Limb (tissue), 2 donors: Measurements from ENCODE around the gene NWD2.
"Not testable (repeated sequence)": the region's sequence is repeated elsewhere in the genome, so short reads cannot be mapped to it uniquely, and the experiment has no call there.

Experiments
- DNase-seq, 2 donors: peaks; one replicate each; pipeline ENCODE4 v3.0.0-alpha.2; 2016; ENCODE audit errors: extremely low spot score in 2 of 2

Gene NWD2

GRCh38 chr4:37393889-37394288, 149.3 kb downstream of the NWD2 start:
- no peak for DNase-seq

DNA sequence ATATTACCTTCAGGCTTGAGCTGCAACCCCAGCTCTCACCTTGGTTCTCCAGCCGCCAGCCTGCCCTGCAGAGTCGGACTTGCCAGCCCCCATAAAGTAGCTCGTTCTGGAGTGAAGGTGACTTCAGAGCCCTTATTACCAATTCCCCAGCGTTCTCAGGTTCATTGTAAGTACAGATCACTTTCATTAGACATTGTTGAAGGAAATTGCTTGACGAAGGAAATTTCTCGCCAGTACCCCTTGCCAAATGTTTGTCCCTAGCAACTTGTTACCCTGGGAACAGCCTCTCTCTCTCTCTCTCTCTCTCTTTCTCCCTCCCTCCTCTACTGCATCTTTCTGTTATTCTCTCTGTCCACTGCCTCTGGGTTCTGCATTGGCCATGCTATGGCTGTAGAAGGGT, 153.0 kb downstream of the NWD2 start:
- no peak for DNase-seq

DNA sequence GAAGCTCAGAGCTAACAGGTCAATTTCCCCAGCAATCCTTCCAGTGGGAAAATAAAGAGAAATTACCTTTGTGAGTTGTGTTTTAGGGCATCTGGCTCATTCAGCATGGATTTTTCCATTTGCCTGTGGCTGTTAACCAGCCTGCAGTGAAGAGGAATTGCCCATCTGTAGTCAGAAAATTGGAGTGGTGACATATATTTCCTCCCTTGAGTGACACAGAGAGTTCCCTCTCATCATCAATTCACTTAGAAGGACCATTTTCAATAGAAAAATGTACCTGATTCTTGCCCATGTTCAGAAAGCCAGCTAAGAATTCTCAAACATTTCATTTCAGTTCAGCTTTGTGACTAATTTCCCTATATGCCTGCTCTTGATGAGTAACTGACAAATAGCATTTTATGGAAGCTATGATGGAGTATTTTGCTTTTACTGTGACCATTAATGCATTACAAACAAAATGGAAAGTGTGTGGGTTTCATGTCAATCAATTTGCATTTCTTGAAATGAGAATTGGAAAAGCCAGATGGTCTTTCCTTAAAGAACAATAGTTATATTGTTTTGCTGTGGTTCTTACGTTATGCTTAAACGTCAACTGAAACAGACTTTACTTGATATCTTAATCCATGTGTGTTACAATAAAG, 155.8 kb downstream of the NWD2 start:
- DNase-seq: no peak

- not testable (repeated sequence) for DNase-seq
These were observed 163.6 kb downstream of the NWD2 start for GRCh38 chr4:37407938-37408826.

- not testable (repeated sequence) for DNase-seq
These were observed 169.1 kb downstream of the NWD2 start for GRCh38 chr4:37413612-37414011.

DNA sequence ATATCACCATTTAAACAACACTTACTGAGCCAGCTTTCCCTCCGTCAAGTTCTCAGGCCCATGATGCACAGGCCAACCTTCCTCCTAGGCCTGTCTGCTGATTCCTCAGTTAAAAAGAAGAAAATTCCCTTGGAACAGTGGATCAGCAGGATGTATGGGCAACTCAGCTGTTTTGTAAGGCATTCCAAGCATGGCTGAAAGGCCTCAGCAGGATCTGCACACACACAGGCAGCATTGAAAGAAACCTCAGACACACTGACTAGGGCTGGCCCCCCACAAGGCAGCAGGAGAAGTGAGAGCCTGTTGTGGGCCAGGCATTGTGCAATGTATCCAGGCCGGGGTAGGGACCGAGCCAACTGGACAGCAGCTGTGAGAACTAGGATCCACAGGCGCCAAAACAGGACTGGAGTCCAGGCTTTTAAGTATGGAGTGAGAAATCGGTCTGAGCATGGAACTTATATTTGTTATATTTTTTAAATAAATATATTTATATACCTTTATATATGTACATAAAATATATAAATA, 171.4 kb downstream of the NWD2 start:
- DNase-seq: no peak

- DNase-seq: no peak
These were observed 177.1 kb downstream of the NWD2 start for GRCh38 chr4:37421614-37422013.

GRCh38 chr4:37422102-37422501, 177.6 kb downstream of the NWD2 start:
- no peak for DNase-seq

GRCh38 chr4:37422638-37423037, 178.1 kb downstream of the NWD2 start:
- no peak for DNase-seq

DNA sequence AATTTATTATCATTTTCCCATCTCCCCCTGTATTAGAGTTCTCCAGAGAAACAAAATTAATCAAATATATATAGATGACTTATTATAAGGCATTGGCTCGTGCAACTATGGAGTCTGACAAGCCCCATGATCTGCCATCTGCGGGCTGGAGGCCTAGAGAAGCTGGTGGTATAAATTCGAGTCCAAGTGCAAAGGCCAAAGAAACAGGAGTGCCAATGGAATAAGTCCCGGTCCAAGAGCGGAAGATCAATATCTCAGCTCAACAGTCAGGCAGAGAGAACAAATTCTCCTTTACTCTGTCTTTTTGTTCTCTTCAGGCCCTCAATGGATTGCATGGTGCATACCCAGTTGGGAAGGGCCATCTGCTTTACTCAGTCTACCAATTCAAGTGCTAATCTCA, 178.8 kb downstream of the NWD2 start:
- DNase-seq: no peak

- no peak for DNase-seq
These were observed 180.2 kb downstream of the NWD2 start for GRCh38 chr4:37424753-37425152.

DNA sequence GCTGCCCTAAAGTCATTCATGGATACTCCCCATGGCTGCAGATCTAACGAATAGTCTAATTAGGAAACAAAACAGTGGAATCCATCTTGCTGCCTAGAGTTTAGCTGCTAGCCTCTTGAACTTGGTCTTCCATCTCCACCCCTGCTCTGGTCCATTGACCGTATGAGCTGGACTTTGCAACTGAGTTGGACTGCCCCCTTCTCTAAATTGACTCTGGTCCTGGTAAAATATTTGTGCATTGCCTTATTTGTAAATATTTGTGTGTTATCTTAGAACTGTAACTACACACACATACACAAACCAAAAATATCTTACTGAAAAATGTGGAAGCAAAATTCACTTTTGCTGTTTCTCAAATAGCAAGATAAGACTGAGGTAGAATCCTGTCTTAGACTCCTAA, 181.3 kb downstream of the NWD2 start:
- DNase-seq: no peak

- DNase-seq: no peak
These were observed 182.7 kb downstream of the NWD2 start for GRCh38 chr4:37427193-37427592.

GRCh38 chr4:37429906-37430305, 185.4 kb downstream of the NWD2 start:
- DNase-seq: no peak

DNA sequence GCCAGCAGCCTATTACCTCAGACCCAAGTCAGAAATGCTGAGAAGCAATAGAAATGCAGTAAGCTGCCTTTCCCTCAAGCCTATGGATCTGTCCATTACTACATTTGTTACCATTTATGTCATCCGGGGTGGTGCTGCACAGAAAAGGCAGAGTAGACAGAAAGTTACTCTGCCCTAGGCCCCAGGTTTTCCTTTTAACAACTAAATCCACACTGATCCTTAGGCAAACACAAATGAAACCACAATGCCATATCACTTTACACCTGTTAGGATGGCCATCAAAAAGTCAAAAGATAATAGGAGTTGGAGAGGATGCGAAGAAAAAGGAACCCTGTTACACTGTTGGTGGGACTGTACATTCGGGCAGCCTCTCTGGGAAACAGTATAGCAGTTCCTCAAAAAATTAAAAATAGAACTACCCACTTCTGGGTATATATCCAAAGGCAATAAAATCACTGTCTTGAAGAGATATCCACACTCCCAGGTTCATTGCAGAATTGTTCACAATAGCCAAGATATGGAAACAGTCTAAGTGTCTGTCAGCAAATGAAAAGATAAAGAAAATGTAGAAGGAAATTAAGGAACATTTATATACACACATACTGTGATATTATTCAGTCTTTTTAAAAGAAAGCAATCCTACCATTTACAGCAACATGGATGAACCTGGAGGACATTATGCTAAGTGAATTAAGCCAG, 186.3 kb downstream of the NWD2 start:
- no peak for DNase-seq

DNA sequence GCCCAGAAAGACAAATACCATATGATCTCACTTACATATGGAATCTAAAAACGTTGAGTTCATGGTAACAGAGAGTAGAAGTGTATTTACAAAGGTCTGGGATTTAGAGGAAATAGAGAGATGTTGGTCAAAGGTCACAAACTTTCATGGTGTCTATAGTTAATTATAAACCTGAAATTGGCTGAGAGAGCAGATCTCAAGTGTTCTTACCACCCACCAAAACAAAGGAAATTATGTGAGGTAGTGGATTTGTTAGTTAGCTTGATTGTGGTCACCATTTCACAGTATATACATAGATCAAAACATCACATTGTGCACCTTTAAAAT, 186.8 kb downstream of the NWD2 start:
- DNase-seq: no peak

DNA sequence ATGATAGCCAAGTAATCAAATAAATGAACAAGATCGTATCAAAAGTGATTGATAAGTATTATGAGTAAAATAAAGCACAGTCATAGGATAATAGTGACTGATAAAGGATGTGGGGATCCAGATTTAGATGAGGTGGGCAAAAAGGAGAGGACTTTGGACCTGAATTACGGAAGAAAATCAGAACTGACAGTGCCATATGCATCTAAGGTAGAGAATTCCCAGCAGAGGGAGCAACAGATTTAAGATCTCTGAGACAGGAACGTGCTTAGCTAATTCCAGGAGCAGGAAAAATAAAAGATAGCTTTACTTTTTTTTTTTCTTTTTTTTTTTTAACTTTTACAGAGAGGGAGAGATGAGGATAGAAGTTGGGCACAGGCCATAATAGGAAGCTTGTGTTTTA, 189.9 kb downstream of the NWD2 start:
- DNase-seq: no peak

DNA sequence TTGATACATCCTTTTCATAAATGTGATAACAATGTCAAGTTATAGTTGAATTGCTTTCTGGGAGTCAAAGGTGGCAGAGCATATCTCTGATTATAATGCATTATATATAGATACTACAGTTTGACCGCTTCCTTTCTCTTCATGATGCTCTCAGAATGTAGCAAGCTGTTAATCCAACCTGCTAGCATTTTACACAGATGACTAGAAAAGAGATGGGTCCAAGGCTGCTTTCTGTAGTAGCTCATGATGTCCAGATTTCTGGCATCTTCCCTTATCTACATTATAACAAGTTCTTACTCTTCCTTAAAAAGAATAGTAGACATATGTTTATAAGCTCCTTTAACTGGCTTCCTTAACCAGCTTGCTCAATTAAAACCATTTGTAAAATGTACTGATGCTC, 192.0 kb downstream of the NWD2 start:
- DNase-seq: no peak

DNA sequence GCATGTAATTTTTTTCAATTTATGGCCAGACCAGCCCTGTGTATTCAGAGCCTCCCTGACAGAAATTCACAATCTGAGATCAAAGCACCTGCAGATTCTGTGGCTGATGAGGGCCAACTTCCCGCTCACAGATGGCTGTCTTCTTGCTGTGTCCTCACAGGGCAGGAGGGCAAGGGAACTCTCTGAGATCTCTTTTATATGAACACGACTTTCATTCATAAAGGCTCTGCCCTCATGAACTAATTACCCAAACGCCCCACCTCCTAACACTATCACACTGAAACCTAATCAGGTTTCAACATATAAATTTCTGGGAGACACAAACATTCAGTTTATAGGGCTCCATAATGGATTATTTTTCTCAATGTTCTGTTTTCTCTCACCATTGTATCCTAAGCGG, 192.6 kb downstream of the NWD2 start:
- no peak for DNase-seq

GRCh38 chr4:37438564-37439279, 194.2 kb downstream of the NWD2 start:
- DNase-seq: no peak

GRCh38 chr4:37439809-37440474, 195.4 kb downstream of the NWD2 start:
- DNase-seq: no peak
